Bronchus fibroblast of lung (primary cell): ENCODE data around the gene CLDN16. TPM values are rescaled to one million over a fixed set of nuclear protein-coding genes. Genes with fewer than 3 reads are reported as not detected.

Experiments
- total RNA-seq: library from RNA; depleted of rRNA; stranded (reverse); fragments of >200 nt; gene quantifications from 2 replicates; pipeline ENCODE4 v1.2.3, GENCODE V29; 2015

Gene CLDN16
- total RNA-seq = not detected in 2 replicates

GRCh38 chr3:190387578-190388213 is at the start of gene CLDN16:
TSS of gene CLDN16 (plus strand) at chr3:190388163. CDS start at chr3:190388330, 167 bp downstream.

GRCh38 chr3:190449801-190450200 is 61.8 kb downstream of the CLDN16 start, which contains the start of gene TMEM207:
TSS of gene TMEM207 (minus strand) at chr3:190449901. CDS start at chr3:190449809, 92 bp downstream.

Other genes with a start within 250 kb of the CLDN16 start
- gene CLDN1, start 65.7 kb upstream of the CLDN16 start, total RNA-seq = 0.59 and 0.84 TPM in 2 replicates
- not detected in 2 replicates for gene TMEM207, start 61.7 kb downstream of the CLDN16 start, total RNA-seq
- 6.4 and 6.6 TPM in 2 replicates for gene IL1RAP, start 125.9 kb downstream of the CLDN16 start, total RNA-seq